GM15510 (cell line): ENCODE measurements around the gene DSC2.

Source experiments
- POLR2A ChIP-seq: IDR thresholded peaks from 3 replicates; pipeline ENCODE4 v1.6.1; 2011; ENCODE audit warnings: borderline replicate concordance; ENCODE audit not compliant: insufficient read length; ENCODE audit errors: extremely low read depth

Gene DSC2

DNA sequence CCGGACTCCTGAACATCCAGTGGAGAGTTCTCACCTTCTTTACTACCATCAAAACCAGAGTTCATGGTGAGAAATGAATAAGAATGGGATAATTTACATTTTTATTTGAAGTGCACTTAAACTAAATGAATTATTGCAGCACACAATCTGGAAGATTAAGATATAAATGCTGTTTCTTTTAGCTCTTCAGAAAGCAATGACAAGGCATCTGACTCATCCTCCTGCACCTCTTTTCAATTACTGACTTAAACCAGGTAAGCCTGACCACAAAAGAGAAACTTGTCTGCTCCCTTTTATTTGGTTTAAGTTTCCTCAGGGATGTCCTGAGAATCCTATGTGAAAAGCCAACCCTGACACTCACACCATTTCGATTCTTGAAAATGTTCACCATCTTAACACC lies 720 bp upstream of the DSC2 start:
- TF ChIP-seq POLR2A = no peak

GRCh38 chr18:31101183-31102024 lies 817 bp downstream of the DSC2 start:
- TF ChIP-seq POLR2A = no peak

- no peak for TF ChIP-seq POLR2A
Observed at GRCh38 chr18:31100436-31101182, 1.6 kb downstream of the DSC2 start.

DNA sequence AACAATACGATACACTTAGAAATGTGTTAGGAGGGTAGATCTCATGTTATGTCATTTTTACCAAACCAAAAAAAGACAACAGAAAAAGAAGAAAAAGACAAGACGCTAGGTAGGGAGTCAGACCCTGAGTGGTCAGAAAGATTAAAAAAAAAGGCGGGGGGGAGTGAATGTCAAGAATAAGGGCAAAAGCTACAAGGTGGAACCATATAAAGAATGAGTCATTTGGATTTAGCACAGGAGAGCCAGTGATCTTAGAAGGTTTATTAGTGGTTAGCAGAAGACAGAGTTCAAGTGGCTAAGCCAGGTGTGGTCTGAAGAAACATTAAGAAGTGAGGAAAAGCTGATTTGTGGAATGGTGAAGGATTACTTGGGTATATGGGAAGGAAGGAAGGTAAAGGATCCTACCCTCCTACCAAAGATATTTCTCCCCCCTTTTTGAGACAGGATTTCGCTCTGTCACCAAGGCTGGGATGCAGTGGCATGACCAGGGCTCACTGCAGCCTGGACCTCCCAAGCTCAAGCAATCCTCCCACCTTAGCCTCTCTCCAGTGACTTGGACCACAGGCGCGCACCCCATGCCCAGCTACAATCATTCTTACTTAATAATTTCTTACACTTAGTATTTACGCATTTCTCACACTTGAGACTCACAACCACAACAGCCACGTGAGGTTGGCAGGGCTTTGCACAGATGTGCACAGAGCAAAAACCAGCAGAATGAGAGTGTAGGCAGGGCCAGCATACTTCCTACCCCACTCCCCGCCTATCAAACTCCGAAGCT lies 2.6 kb downstream of the DSC2 start:
- TF ChIP-seq POLR2A = no peak

DNA sequence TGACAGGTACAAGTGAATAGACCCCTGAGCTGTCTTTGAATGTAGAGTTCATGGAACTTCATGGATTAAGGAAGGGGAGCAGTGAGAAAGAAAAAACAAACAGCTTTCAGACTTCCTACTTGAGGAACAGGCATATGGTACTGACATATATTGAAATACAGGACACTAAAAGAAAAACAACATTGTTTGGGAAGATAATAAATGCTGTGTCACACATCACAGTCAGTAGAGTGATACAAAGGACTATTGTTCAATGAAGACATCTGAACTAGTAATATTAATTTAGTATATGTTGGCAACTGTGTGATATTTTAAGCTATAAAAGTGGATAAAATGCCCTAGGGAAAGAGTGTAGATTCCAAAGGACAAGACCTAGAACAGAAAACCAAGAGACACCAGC lies 3.3 kb downstream of the DSC2 start:
- TF ChIP-seq POLR2A = no peak

DNA sequence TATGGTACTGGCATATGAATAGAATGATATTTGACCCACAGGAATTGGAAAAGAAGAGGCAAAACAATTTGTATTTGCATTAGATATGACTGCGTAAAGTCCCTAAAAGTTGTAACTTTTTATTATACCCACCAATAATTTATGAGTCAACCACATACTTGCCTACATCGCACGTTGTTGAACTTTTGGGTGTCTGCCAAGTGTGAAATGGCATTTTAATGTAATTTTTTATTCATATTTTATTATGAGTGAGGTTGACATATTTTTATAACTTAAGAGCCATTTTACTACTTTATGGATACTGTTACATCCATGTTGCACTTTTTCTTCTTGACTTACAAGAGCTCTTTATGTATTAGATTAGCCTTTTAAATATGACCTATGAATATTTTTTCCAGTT lies 4.6 kb downstream of the DSC2 start:
- TF ChIP-seq POLR2A = no peak

DNA sequence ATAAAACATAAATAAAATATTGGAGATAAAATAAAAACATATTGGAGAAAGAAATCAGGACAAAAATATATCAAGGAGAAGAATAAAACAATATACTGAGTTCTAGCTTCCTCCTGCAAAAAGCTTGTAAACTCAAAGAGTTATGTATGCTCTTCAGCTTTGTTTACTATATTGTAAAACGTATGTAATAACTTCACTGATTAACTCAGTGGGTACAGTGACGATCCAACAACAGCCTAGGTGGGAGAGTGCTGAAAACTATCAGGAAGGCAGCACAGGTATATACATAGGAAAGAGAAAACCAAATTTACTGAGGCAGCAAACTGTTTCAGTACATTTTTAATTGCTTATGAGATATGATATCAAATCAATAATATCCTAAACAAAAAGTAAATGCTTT lies 8.3 kb downstream of the DSC2 start:
- no peak for TF ChIP-seq POLR2A

- TF ChIP-seq POLR2A = no peak
Observed at GRCh38 chr18:31093294-31093693, 8.9 kb downstream of the DSC2 start.

GRCh38 chr18:31091350-31091749 lies 10.9 kb downstream of the DSC2 start:
- no peak for TF ChIP-seq POLR2A

DNA sequence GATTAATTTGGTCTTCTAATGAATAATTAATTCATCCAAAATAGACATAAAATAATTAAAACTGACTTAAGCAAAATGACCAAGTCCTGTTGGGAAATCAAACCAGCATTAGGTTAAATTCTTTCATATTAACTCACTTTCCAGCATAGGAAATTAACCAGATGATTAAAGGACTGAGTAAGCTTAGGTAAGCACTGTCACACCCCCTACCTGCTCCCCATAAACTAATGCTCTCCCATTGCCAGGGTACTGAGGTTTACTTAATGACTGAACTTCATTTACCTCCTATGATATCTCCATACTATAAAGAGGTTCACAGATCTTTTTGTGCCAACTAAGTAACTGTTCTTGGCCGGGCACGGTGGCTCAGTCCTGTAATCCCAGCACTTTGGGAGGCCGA lies 13.7 kb downstream of the DSC2 start:
- no peak for TF ChIP-seq POLR2A

GRCh38 chr18:31079973-31080372 lies 22.2 kb downstream of the DSC2 start:
- TF ChIP-seq POLR2A = no peak

- TF ChIP-seq POLR2A = no peak
Observed at GRCh38 chr18:31077878-31078277, 24.3 kb downstream of the DSC2 start.

- TF ChIP-seq POLR2A = no peak
Observed at GRCh38 chr18:31072175-31072574, 30.0 kb downstream of the DSC2 start.

- no peak for TF ChIP-seq POLR2A
Observed at GRCh38 chr18:31070206-31070605, 32.0 kb downstream of the DSC2 start.

DNA sequence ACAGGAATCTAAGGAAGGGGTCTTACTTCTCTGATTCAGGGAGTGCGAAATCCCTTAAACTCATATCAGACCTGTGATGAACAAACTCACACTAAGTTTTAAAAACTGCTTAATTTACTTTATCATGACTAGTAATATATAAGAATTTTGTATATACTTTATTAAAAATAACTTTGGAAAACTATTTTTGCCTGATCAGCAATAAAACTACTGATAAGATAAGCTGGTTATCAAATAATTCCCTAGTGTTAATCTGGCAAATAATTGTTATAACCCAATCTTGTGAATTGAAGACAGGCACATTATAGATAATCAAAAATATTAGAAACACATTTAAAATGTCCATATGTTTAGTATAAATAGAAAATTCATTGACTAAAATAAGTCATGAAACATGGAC lies 36.0 kb downstream of the DSC2 start:
- TF ChIP-seq POLR2A = no peak

GRCh38 chr18:31065036-31065773 lies 37.0 kb downstream of the DSC2 start:
- no peak for TF ChIP-seq POLR2A

GRCh38 chr18:31064130-31064529 lies 38.1 kb downstream of the DSC2 start:
- TF ChIP-seq POLR2A = no peak
